ENCODE measurements around the gene C12orf60. TPM values are rescaled to one million over a fixed set of nuclear protein-coding genes. Genes with fewer than 3 reads are reported as not detected.

The C12orf60 gene
- total and polyA plus RNA-seq, 2 experiments from 2014 or later, result 1.2 TPM

GRCh38 chr12:14849661-14850060 is 46.2 kb downstream of the C12orf60 start:
- Histone ChIP-seq H3K4me2 (ENCODE audit: unreplicated experiment) (no peak overlapping the region), H3K27ac (no peak overlapping the region), H3F3A (ENCODE audit: insufficient read depth) (no peaks in the 10 kb centered on the region), H2AFZ (no peak overlapping the region), H3K4me3 (no peak overlapping the region), H3K27me3 (replicated peaks; ENCODE audit: insufficient read depth) (no peaks in the 10 kb centered on the region), H3K9ac (no peak overlapping the region), H3K9me2 (ENCODE audit: insufficient read depth) (no peaks in the 10 kb centered on the region), H3K79me2 (ENCODE audit: insufficient read depth) (no peaks in the 10 kb centered on the region), H3K9me3 (ENCODE audit: low read depth) (no peaks in the 10 kb centered on the region), H3K36me3 (ENCODE audit: low read depth) (no peaks in the 10 kb centered on the region), H3K4me1 (ENCODE audit: insufficient read depth) (peaks cover 35% of the 10 kb centered on the region), H4K20me1 (ENCODE audit: insufficient read depth) (no peaks in the 10 kb centered on the region)
- DNase-seq, result peak; percentile 62
- no peak for TF ChIP-seq EZH2phosphoT487 (IDR thresholded peaks at IDR 0.05; ENCODE audit: insufficient read depth, low read depth)
- no peak for TF ChIP-seq EZH2 (IDR thresholded peaks at IDR 0.05; ENCODE audit: insufficient read depth, poor library complexity, severe bottlenecking)
- 4 to 6% methylated on average over 2 of the region's 2 CpGs for WGBS, 2 experiments (ENCODE audit: low coverage in 1 of 2, low lambda C conversion rate in 2 of 2, missing lambda C conversion rate in 2 of 2)
- in situ Hi-C loops (cut with MboI), result no loop called here

- no peaks in the 10 kb centered on the region for H3K9me2 ChIP-seq (ENCODE audit: insufficient read depth)
- in situ Hi-C loops (cut with MboI), result no loop called here
- H3K4me1 ChIP-seq (ENCODE audit: insufficient read depth), result peaks cover 32% of the 10 kb centered on the region
- no peak for DNase-seq
- no peak for TF ChIP-seq EZH2phosphoT487 (IDR thresholded peaks at IDR 0.05; ENCODE audit: insufficient read depth, low read depth)
- TF ChIP-seq EZH2 (IDR thresholded peaks at IDR 0.05; ENCODE audit: insufficient read depth, poor library complexity, severe bottlenecking), result no peak
- H3K4me2 ChIP-seq (ENCODE audit: unreplicated experiment), result no peak overlapping the region
- H3K27me3 ChIP-seq (replicated peaks; ENCODE audit: insufficient read depth), result no peaks in the 10 kb centered on the region
- no peaks in the 10 kb centered on the region for H3K9me3 ChIP-seq (ENCODE audit: low read depth)
- H3K27ac ChIP-seq, result no peak overlapping the region
- H2AFZ ChIP-seq, result no peak overlapping the region
- 63 to 64% methylated on average over 1 of the region's 1 CpG for WGBS, 2 experiments (ENCODE audit: low coverage in 1 of 2, low lambda C conversion rate in 2 of 2, missing lambda C conversion rate in 2 of 2)
- no peak overlapping the region for H3K4me3 ChIP-seq
- no peaks in the 10 kb centered on the region for H3K79me2 ChIP-seq (ENCODE audit: insufficient read depth)
- H3K36me3 ChIP-seq (ENCODE audit: low read depth), result no peaks in the 10 kb centered on the region
- no peak overlapping the region for H3K9ac ChIP-seq
- H4K20me1 ChIP-seq (ENCODE audit: insufficient read depth), result no peaks in the 10 kb centered on the region
- no peaks in the 10 kb centered on the region for H3F3A ChIP-seq (ENCODE audit: insufficient read depth)
Observed at GRCh38 chr12:14850929-14851663, 47.6 kb downstream of the C12orf60 start.

GRCh38 chr12:14852880-14853279 is 49.4 kb downstream of the C12orf60 start:
- no peaks in the 10 kb centered on the region for H3K79me2 ChIP-seq (ENCODE audit: insufficient read depth)
- H3K9ac ChIP-seq, result no peak overlapping the region
- no peaks in the 10 kb centered on the region for H4K20me1 ChIP-seq (ENCODE audit: insufficient read depth)
- no peaks in the 10 kb centered on the region for H3K36me3 ChIP-seq (ENCODE audit: low read depth)
- H3K27me3 ChIP-seq (replicated peaks; ENCODE audit: insufficient read depth), result no peaks in the 10 kb centered on the region
- no peak for DNase-seq
- H3K9me3 ChIP-seq (ENCODE audit: low read depth), result no peaks in the 10 kb centered on the region
- TF ChIP-seq EZH2phosphoT487 (IDR thresholded peaks at IDR 0.05; ENCODE audit: insufficient read depth, low read depth) (no peak), EZH2 (IDR thresholded peaks at IDR 0.05; ENCODE audit: insufficient read depth, poor library complexity, severe bottlenecking) (no peak)
- no peaks in the 10 kb centered on the region for H3F3A ChIP-seq (ENCODE audit: insufficient read depth)
- H3K4me2 ChIP-seq (ENCODE audit: unreplicated experiment), result no peak overlapping the region
- in situ Hi-C loops (cut with MboI), result no loop called here
- no peak overlapping the region for H3K4me3 ChIP-seq
- H3K27ac ChIP-seq, result no peak overlapping the region
- H3K9me2 ChIP-seq (ENCODE audit: insufficient read depth), result no peaks in the 10 kb centered on the region
- peaks cover 24% of the 10 kb centered on the region for H3K4me1 ChIP-seq (ENCODE audit: insufficient read depth)
- no peak overlapping the region for H2AFZ ChIP-seq

- Histone ChIP-seq H3K4me1 (ENCODE audit: insufficient read depth) (peaks cover 24% of the 10 kb centered on the region), H4K20me1 (ENCODE audit: insufficient read depth) (no peaks in the 10 kb centered on the region), H3K4me3 (no peak overlapping the region), H3K27me3 (replicated peaks; ENCODE audit: insufficient read depth) (no peaks in the 10 kb centered on the region), H3K27ac (no peak overlapping the region), H3F3A (ENCODE audit: insufficient read depth) (no peaks in the 10 kb centered on the region), H3K4me2 (ENCODE audit: unreplicated experiment) (peak overlapping the region; percentile 2), H3K9me2 (ENCODE audit: insufficient read depth) (no peaks in the 10 kb centered on the region), H3K36me3 (ENCODE audit: low read depth) (no peaks in the 10 kb centered on the region), H3K9me3 (ENCODE audit: low read depth) (no peaks in the 10 kb centered on the region), H3K9ac (no peak overlapping the region), H3K79me2 (ENCODE audit: insufficient read depth) (no peaks in the 10 kb centered on the region), H2AFZ (no peak overlapping the region)
- in situ Hi-C loops (cut with MboI), result no loop called here
- DNase-seq, result peak; percentile 36
- TF ChIP-seq EZH2 (IDR thresholded peaks at IDR 0.05; ENCODE audit: insufficient read depth, poor library complexity, severe bottlenecking) (no peak), EZH2phosphoT487 (IDR thresholded peaks at IDR 0.05; ENCODE audit: insufficient read depth, low read depth) (no peak)
- 33 to 36% methylated on average over 3 of the region's 3 CpGs for WGBS, 2 experiments (ENCODE audit: low coverage in 1 of 2, low lambda C conversion rate in 2 of 2, missing lambda C conversion rate in 2 of 2)
Observed at GRCh38 chr12:14853961-14854360, 50.5 kb downstream of the C12orf60 start.

Measured in GM23248 (cell line).